Spinal cord (tissue), 10 donors: ENCODE data around the gene MITF. TPM values are rescaled to one million over a fixed set of nuclear protein-coding genes. Genes with fewer than 3 reads are reported as not detected.
"Not testable (repeated sequence)": the region's sequence is repeated elsewhere in the genome, so short reads cannot be mapped to it uniquely, and the experiment has no call there.

Source experiments
- DNase-seq, 6 donors: peaks; one replicate each; pipeline versions ENCODE4 v3.0.0 to v3.0.0-alpha.2; 2013 to 2015; ENCODE audit warnings: low spot score in 6 of 6, low read depth in 4 of 6
- H3K27ac ChIP-seq: one replicate; pipeline ENCODE4 v1.5.1; 2013; ENCODE audit warnings: low read depth, low read length, control low read depth
- H3K27me3 ChIP-seq: one replicate; pipeline ENCODE4 v1.6.1; 2013; ENCODE audit warnings: low read length; ENCODE audit not compliant: control insufficient read depth, insufficient read depth
- H3K36me3 ChIP-seq: one replicate; pipeline ENCODE4 v1.6.1; 2013; ENCODE audit warnings: low read length; ENCODE audit not compliant: control insufficient read depth, insufficient read depth
- H3K4me1 ChIP-seq: one replicate; pipeline ENCODE4 v1.6.1; 2013; ENCODE audit warnings: low read length; ENCODE audit not compliant: control insufficient read depth, insufficient read depth
- H3K4me3 ChIP-seq: one replicate; pipeline ENCODE4 v1.5.1; 2013; ENCODE audit warnings: low read depth, low read length, control low read depth
- H3K9me3 ChIP-seq: one replicate; pipeline ENCODE4 v1.6.1; 2013; ENCODE audit warnings: low read length; ENCODE audit not compliant: control insufficient read depth, insufficient read depth
- WGBS: methylation state at CpG from one replicate; pipeline ENCODE4 v1.1.5; 2013; ENCODE audit warnings: missing lambda C conversion rate; ENCODE audit not compliant: insufficient coverage; 5-methylcytosine and 5-hydroxymethylcytosine counted together
- polyA plus RNA-seq, 2 donors: library from polyadenylated mRNA; unstranded; fragments of 120-200 nt; gene quantifications; one replicate each; pipeline ENCODE4 v1.2.1, GENCODE V29; 2013; ENCODE audit not compliant: insufficient read length in 2 of 2
- total RNA-seq, 2 donors: library from RNA; depleted of rRNA in 1 of 2; stranded (reverse); fragments of 120-200 nt in 1 of 2; fragments of >200 nt in 1 of 2; gene quantifications; one replicate each; pipeline versions ENCODE4 v1.2.3 to v1.2.4, GENCODE V29; 2013 to 2014
- donor health status: healthy.

The MITF gene
- total and polyA plus RNA-seq, 4 donors: 4.5 to 11.7 (median 9.0) TPM

- Histone ChIP-seq H3K9me3 (peaks cover 4% of the 10 kb centered on the region), H3K36me3 (no peaks in the 10 kb centered on the region), H3K4me3 (no peak overlapping the region), H3K27me3 (no peaks in the 10 kb centered on the region), H3K4me1 (no peaks in the 10 kb centered on the region), H3K27ac (no peak overlapping the region)
- DNase-seq: no peak
- no CpG with 5 or more reads among the region's 1 CpG for WGBS
These were observed 168.3 kb downstream of the MITF start for GRCh38 chr3:69907554-69907953.

GRCh38 chr3:69909859-69910258, 170.6 kb downstream of the MITF start:
- not testable (repeated sequence) for H3K9me3 ChIP-seq, H3K4me3 ChIP-seq, H3K27me3 ChIP-seq, H3K36me3 ChIP-seq, DNase-seq, H3K27ac ChIP-seq, H3K4me1 ChIP-seq

GRCh38 chr3:69913422-69913821, 174.2 kb downstream of the MITF start:
- DNase-seq: peak in 1 of 6 donors; percentile 17
- H3K4me3 ChIP-seq: no peak overlapping the region
- no peaks in the 10 kb centered on the region for H3K27me3 ChIP-seq
- no peaks in the 10 kb centered on the region for H3K36me3 ChIP-seq
- no peak overlapping the region for H3K27ac ChIP-seq
- H3K4me1 ChIP-seq: no peaks in the 10 kb centered on the region
- no CpG with 5 or more reads among the region's 3 CpGs for WGBS
- peaks cover 6% of the 10 kb centered on the region for H3K9me3 ChIP-seq

GRCh38 chr3:69914395-69914794, 175.1 kb downstream of the MITF start:
- Histone ChIP-seq H3K4me3 (no peak overlapping the region), H3K27me3 (no peaks in the 10 kb centered on the region), H3K4me1 (no peaks in the 10 kb centered on the region), H3K27ac (no peak overlapping the region), H3K9me3 (peaks cover 6% of the 10 kb centered on the region), H3K36me3 (no peaks in the 10 kb centered on the region)
- no peak for DNase-seq
- WGBS: 100% methylated on average over 2 of the region's 4 CpGs

GRCh38 chr3:69915726-69916125, 176.5 kb downstream of the MITF start:
- H3K4me3 ChIP-seq: no peak overlapping the region
- H3K9me3 ChIP-seq: peaks cover 4% of the 10 kb centered on the region
- no peaks in the 10 kb centered on the region for H3K4me1 ChIP-seq
- DNase-seq: no peak
- H3K36me3 ChIP-seq: no peaks in the 10 kb centered on the region
- H3K27me3 ChIP-seq: no peaks in the 10 kb centered on the region
- no peak overlapping the region for H3K27ac ChIP-seq

- H3K27me3 ChIP-seq, H3K27ac ChIP-seq, H3K4me3 ChIP-seq, DNase-seq, H3K9me3 ChIP-seq, H3K36me3 ChIP-seq, H3K4me1 ChIP-seq: not testable (repeated sequence)
- WGBS: 65% methylated on average over 10 of the region's 10 CpGs
These were observed 180.7 kb downstream of the MITF start for GRCh38 chr3:69920009-69920408.

GRCh38 chr3:69921651-69922050, 182.4 kb downstream of the MITF start:
- no peaks in the 10 kb centered on the region for H3K27me3 ChIP-seq
- no peaks in the 10 kb centered on the region for H3K9me3 ChIP-seq
- DNase-seq: no peak
- no peaks in the 10 kb centered on the region for H3K4me1 ChIP-seq
- H3K4me3 ChIP-seq: no peak overlapping the region
- no peak overlapping the region for H3K27ac ChIP-seq
- WGBS: 75% methylated on average over 5 of the region's 6 CpGs
- no peaks in the 10 kb centered on the region for H3K36me3 ChIP-seq

- no peaks in the 10 kb centered on the region for H3K4me1 ChIP-seq
- WGBS: 90% methylated on average over 2 of the region's 4 CpGs
- no peaks in the 10 kb centered on the region for H3K27me3 ChIP-seq
- no peak for DNase-seq
- H3K9me3 ChIP-seq: no peaks in the 10 kb centered on the region
- H3K27ac ChIP-seq: no peak overlapping the region
- no peaks in the 10 kb centered on the region for H3K36me3 ChIP-seq
- H3K4me3 ChIP-seq: no peak overlapping the region
These were observed 183.3 kb downstream of the MITF start for GRCh38 chr3:69922521-69923000.

- H3K27me3 ChIP-seq: no peaks in the 10 kb centered on the region
- H3K9me3 ChIP-seq: no peaks in the 10 kb centered on the region
- H3K27ac ChIP-seq: no peak overlapping the region
- no peaks in the 10 kb centered on the region for H3K36me3 ChIP-seq
- H3K4me1 ChIP-seq: peaks cover 3% of the 10 kb centered on the region
- DNase-seq: no peak
- no peak overlapping the region for H3K4me3 ChIP-seq
These were observed 186.2 kb downstream of the MITF start for GRCh38 chr3:69925506-69925905.

- DNase-seq: peak in 1 of 6 donors; percentile 21
These were observed 187.1 kb downstream of the MITF start for GRCh38 chr3:69926385-69926784.

More at GRCh38 chr3:69926385-69926784, 187.1 kb downstream of the MITF start:
- Histone ChIP-seq H3K36me3 (no peaks in the 10 kb centered on the region), H3K9me3 (no peaks in the 10 kb centered on the region), H3K27me3 (no peaks in the 10 kb centered on the region), H3K4me1 (peaks cover 4% of the 10 kb centered on the region), H3K4me3 (no peak overlapping the region), H3K27ac (no peak overlapping the region)
- WGBS: 60% methylated on average over 4 of the region's 8 CpGs
